ENCODE results near the gene PIGV. TPM values are rescaled to one million over a fixed set of nuclear protein-coding genes. Genes with fewer than 3 reads are reported as not detected.

PIGV gene
- total RNA-seq, 2 donors from 2014 or later: 13.5 to 22.9 TPM

GRCh38 chr1:26820784-26821269 lies 33.1 kb downstream of the PIGV start:
- Histone ChIP-seq H3K27ac (no peak overlapping the region), H3K36me3 (no peaks in the 10 kb centered on the region), H3K4me3 (no peak overlapping the region), H3K27me3 (replicated peaks; ENCODE audit: insufficient read depth) (no peaks in the 10 kb centered on the region), H3K4me1 (ENCODE audit: control insufficient read depth in 1 of 2, low read depth in 2 of 2) (peaks cover 0 to 8% of the 10 kb centered on the region in 2 donors), H3K9me3 (no peaks in the 10 kb centered on the region)
- TF ChIP-seq CTCF (IDR thresholded peaks at IDR 0.05): no peak
- DNase-seq (ENCODE audit: low spot score): no peak
- ATAC-seq (ENCODE audit: insufficient number of reproducible peaks, low FRiP score, low read depth): no peak

GRCh38 chr1:26822737-26823395 lies 35.1 kb downstream of the PIGV start:
- H3K4me1 ChIP-seq (ENCODE audit: control insufficient read depth in 1 of 2, low read depth in 2 of 2): peaks cover 6 to 19% of the 10 kb centered on the region in 2 donors
- no peaks in the 10 kb centered on the region for H3K36me3 ChIP-seq
- DNase-seq (ENCODE audit: low spot score) (no peak), ATAC-seq (ENCODE audit: insufficient number of reproducible peaks, low FRiP score, low read depth) (no peak)
- no peaks in the 10 kb centered on the region for H3K9me3 ChIP-seq
- no peak overlapping the region for H3K27ac ChIP-seq
- no peak overlapping the region for H3K4me3 ChIP-seq
- no peaks in the 10 kb centered on the region for H3K27me3 ChIP-seq (replicated peaks; ENCODE audit: insufficient read depth)
- no peak for TF ChIP-seq CTCF (IDR thresholded peaks at IDR 0.05)

GRCh38 chr1:26824731-26825130 lies 37.0 kb downstream of the PIGV start:
- H3K27ac ChIP-seq: no peak overlapping the region
- no peaks in the 10 kb centered on the region for H3K36me3 ChIP-seq
- no peak overlapping the region for H3K4me3 ChIP-seq
- ATAC-seq (ENCODE audit: insufficient number of reproducible peaks, low FRiP score, low read depth): no peak
- peaks cover 14 to 36% of the 10 kb centered on the region in 2 donors for H3K4me1 ChIP-seq (ENCODE audit: control insufficient read depth in 1 of 2, low read depth in 2 of 2)
- no peak for TF ChIP-seq CTCF (IDR thresholded peaks at IDR 0.05)
- DNase-seq (ENCODE audit: low spot score): no peak
- H3K27me3 ChIP-seq (replicated peaks; ENCODE audit: insufficient read depth): no peaks in the 10 kb centered on the region
- no peaks in the 10 kb centered on the region for H3K9me3 ChIP-seq

- H3K4me1 ChIP-seq (ENCODE audit: control insufficient read depth in 1 of 2, low read depth in 2 of 2): peaks cover 14 to 37% of the 10 kb centered on the region in 2 donors
- TF ChIP-seq CTCF (IDR thresholded peaks at IDR 0.05): peak; percentile 24
- H3K36me3 ChIP-seq: no peaks in the 10 kb centered on the region
- H3K4me3 ChIP-seq: peak within 1 kb of the TSS; percentile 83
- ATAC-seq (ENCODE audit: insufficient number of reproducible peaks, low FRiP score, low read depth) (peak; percentile 47), DNase-seq (ENCODE audit: low spot score) (no peak)
- no peaks in the 10 kb centered on the region for H3K27me3 ChIP-seq (replicated peaks; ENCODE audit: insufficient read depth)
- no peaks in the 10 kb centered on the region for H3K9me3 ChIP-seq
- peak within 1 kb of the TSS; percentile 65 to 66 for H3K27ac ChIP-seq
Observed at GRCh38 chr1:26826261-26827105, 38.7 kb downstream of the PIGV start, which contains the start of gene ZDHHC18. ZDHHC18 (plus strand) TSS chr1:26826688; CDS start chr1:26826805, 117 bp downstream.

GRCh38 chr1:26827106-26827604 lies 39.4 kb downstream of the PIGV start:
- peak overlapping the region; percentile 83 for H3K4me3 ChIP-seq
- no peaks in the 10 kb centered on the region for H3K27me3 ChIP-seq (replicated peaks; ENCODE audit: insufficient read depth)
- ATAC-seq (ENCODE audit: insufficient number of reproducible peaks, low FRiP score, low read depth) (no peak), DNase-seq (ENCODE audit: low spot score) (no peak)
- H3K4me1 ChIP-seq (ENCODE audit: control insufficient read depth in 1 of 2, low read depth in 2 of 2): peaks cover 14 to 37% of the 10 kb centered on the region in 2 donors
- TF ChIP-seq CTCF (IDR thresholded peaks at IDR 0.05): no peak
- H3K9me3 ChIP-seq: no peaks in the 10 kb centered on the region
- no peaks in the 10 kb centered on the region for H3K36me3 ChIP-seq
- peak overlapping the region; percentile 1 to 64 for H3K27ac ChIP-seq

Data from thoracic aorta (tissue), 2 donors.